ENCODE measurements around the gene PTDSS2.
"Not testable (repeated sequence)": the region's sequence is repeated elsewhere in the genome, so short reads cannot be mapped to it uniquely, and the experiment has no call there.

The PTDSS2 gene

DNA sequence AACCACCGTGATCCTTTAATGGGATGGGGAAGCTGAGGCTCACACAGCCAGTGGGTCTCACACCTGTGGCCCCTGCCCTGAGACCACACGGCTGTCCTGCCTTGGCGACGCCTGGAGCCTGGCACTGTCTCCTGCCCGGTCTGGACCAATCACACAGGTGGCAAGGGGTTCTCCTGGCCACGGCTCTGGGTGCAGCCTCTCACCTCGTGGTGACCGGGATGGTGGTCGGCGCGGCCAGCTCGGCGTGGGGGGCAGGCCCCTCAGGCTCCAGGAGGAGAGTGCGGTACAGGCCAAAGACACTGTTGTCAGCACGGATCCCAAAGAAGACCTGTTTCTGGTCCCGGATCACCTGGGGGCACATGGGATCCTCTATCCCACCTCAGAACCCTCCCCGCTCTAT lies 17.0 kb upstream of the PTDSS2 start:
- no peak for DNase-seq (ENCODE audit: low spot score)

DNA sequence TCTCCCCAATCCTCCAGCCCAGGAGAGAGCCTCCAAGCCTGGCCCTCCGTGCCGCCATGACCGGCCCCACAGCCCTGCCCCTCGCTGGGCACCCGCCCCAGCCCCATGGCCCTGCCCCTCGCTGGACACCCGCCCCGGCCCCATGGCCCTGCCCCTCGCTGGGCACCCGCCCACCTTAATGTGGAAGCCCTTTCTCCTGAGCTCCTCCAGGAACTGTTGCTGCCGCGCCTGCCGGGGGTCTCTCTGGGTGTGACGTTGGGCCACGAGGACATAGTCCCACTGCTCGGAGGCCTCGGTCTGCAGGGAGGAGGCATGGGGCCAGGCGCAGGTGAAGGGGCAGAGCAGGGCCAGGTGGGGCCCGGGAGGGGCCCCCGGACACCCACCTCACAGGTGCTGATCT lies 16.4 kb upstream of the PTDSS2 start:
- DNase-seq (ENCODE audit: low spot score): no peak

DNA sequence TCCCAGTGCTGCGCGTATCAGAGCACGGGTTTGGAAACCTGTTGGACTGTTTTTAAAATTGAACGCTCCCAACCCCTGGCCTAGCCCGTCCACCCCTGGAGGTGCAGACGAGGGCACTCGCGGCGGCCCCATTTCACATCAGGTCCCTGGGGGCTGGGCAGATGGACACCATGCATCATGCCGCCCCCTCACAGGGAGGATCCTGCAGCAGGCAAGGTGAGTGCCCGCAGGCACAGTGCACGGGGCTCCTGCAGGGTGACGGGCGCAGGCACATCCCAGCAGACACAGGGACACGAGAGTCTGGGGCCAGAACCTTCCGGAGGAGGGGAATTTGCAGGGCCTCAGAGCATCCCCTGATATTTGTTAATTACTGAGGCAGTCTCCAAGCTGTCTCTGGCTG lies 15.6 kb upstream of the PTDSS2 start:
- DNase-seq (ENCODE audit: low spot score): no peak

DNA sequence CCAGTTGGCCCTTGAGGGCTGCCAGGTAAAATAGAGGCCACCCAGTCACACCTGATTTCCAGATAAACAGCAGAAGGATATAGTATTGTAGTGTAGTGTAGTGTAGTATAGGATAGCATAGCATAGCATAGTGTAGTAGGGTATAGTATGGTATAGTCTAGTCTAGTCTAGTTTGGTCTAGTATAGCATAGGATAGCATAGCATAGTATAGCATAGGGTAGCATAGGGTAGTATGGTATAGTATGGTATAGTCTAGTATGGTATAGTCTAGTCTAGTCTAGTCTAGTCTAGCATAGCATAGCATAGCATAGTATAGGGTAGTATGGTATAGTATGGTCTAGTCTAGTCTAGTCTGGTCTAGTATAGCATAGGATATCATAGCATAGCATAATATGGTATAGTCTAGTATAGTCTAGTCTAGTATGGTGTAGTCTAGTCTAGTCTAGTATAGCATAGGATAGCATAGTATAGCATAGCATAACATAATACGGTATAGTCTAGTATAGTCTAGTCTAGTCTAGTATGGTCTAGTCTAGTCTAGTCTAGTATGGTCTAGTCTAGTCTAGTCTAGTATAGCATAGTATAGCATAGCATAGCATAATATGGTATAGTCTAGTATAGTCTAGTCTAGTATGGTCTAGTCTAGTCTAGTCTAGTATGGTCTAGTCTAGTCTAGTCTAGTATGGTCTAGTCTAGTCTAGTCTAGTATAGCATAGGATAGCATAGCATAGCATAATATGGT lies 14.9 kb upstream of the PTDSS2 start:
- DNase-seq (ENCODE audit: low spot score): not testable (repeated sequence)

DNA sequence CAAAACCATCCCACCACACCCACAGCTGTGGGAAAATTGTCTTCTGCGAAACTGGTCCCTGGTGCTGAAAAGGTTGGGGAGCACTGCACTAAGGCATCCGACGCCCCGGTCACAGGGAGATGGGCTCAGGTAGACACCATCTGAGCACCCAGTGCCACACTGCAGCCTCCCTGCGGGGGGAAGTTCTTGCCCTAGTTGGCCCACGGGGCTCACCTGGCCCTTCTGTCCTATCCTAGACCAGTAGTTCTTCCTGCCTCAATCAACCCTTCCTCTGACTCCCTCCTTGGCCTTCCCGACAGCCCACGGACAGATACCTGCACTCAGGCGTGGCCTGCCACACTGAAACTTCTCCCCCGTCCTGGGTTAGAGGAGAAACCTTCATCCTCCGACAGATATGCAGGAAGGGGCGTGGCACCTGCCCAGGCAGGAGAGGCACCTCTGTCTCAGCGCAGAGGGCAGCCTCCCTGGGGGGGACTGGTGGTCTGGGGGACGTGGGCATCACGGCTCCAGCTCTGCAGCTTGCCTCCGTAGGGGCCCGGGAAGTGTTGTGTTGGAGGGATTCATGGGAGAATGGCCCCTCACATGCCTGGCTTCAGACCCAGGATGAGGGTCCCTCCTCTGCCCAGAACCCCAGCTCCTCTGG lies 12.7 kb upstream of the PTDSS2 start:
- DNase-seq (ENCODE audit: low spot score): no peak

DNA sequence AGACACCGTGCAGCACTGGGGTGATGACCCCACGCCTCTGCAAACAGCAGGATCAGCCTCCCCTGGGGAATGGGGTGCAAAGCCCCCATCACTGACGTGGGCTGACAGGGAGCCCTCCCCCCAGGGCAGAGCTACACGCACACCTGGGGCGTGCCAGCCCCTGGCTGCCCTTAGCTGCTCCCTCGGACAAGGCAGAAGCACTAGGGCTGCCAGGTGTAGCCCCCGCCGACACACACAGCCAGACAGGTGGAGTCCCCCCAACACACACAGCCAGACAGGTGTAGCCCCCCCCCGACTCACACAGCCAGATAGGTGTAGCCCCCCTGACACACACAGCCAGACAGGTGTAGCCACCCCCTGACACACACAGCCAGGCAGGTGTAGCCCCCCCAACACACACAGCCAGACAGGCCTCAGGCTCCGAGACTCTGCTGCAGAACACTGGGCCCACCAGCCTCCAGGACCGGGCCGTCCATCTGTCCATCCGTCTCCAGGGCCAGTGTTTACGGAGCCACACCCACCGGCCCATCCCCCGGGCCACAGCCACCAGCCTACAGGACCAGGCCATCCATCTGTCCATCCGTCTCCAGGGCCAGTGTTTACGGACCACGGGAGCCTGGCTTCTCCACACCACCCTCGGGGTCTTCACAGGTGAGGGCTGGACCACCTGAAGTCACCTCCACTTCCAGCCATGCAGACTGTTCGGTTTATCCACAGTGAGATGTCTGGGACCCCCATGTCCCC lies 11.8 kb upstream of the PTDSS2 start:
- DNase-seq (ENCODE audit: low spot score): no peak

DNA sequence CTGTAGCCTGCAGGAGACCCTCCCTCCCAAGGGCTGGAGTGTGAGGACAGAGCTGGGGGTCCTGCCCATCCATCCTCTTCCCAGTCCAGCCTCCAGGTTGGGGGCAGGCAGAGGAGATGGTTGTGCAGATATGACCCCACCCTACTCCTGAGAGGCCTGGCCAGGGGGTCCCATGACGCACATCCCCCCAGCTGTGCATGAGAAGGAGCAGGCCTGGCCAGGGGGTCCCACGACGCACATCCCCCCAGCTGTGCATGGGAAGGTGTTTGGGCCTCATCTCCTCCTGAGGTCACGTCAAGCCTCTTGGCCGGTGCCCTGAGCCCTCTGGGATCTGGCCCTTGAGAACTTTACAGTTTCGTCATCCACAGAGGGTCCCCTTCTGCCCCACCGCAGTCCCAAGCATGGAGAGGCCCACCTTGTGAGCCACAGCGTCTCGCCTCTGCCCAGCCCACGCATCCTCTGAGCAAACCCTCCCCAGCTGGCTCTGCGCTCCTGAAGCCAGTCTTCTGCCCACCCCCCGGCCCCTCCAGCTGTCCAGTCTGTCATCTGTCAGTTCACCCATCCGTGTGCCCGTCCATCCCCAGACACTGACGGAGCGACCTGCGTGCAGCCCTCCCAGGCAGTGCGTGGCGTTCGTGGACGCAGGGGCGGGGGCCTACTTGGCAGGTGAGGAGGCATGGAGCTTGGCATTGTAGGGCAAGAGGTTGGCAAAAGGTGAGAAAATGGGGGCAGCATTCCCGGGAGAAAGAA lies 10.6 kb upstream of the PTDSS2 start:
- no peak for DNase-seq (ENCODE audit: low spot score)

DNA sequence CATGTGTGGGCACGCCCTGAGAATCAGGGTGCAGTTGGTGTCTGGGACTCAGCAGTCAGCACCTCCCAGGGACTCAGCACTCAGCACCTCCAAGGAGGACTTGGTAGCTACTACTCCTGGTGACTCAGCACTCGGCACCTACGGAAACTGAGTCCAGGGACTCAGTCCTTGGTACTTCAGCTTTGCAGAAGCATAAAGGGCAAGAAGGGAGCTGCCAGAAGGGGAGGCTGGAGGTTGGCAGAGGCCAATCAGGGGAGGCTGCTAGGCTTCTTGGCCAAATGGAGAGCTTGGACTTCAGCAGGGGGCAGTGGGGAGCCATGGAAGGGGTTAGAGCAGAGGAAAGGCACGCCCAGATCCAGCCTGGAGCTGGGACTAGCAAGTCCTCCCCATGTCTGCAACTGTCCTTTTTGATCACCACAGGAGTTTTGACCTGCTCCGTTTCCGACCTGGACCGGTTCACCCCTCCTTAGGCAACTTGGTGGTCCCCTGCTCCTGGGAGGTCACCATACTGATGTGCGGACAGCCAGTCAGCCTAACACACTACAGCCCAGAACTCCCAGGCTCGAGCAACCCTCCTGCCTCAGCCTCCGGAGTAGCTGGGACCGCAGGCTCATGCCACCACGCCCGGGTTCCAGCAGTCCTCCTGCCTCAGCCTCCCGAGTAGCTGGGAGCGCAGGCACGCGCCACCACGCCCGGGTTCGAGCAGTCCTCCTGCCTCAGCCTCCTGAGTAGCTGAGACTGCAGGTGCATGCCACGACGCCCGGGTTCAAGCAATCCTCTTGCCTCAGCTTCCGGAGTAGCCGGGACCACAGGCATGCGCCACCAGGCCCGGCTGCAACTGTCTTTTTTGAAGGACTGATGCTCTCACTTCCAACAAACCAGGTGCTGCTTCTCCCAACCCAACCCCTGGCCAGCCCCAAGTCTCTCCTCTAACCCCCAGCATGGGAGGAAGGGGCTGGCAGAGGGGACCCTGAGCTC lies 9.7 kb upstream of the PTDSS2 start:
- DNase-seq (ENCODE audit: low spot score): no peak

DNA sequence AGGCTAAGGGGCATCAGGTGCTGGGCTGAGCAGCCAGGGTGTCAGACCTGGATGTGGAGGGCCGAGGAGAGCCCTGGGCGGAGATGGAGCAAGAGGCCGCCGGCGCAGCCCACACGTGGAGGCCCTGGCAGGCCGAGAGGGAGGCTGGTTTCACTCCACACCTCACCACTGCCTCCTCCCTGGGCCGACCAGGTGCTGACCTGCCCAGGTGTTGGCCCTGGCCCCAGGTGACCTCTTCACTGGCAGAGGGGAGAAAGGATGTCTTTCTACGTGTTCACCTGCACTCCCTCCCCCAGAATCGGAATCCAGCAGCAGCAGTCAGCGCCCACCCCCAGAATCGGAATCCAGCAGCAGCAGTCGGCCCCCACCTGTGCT lies 9.0 kb upstream of the PTDSS2 start:
- no peak for DNase-seq (ENCODE audit: low spot score)

DNA sequence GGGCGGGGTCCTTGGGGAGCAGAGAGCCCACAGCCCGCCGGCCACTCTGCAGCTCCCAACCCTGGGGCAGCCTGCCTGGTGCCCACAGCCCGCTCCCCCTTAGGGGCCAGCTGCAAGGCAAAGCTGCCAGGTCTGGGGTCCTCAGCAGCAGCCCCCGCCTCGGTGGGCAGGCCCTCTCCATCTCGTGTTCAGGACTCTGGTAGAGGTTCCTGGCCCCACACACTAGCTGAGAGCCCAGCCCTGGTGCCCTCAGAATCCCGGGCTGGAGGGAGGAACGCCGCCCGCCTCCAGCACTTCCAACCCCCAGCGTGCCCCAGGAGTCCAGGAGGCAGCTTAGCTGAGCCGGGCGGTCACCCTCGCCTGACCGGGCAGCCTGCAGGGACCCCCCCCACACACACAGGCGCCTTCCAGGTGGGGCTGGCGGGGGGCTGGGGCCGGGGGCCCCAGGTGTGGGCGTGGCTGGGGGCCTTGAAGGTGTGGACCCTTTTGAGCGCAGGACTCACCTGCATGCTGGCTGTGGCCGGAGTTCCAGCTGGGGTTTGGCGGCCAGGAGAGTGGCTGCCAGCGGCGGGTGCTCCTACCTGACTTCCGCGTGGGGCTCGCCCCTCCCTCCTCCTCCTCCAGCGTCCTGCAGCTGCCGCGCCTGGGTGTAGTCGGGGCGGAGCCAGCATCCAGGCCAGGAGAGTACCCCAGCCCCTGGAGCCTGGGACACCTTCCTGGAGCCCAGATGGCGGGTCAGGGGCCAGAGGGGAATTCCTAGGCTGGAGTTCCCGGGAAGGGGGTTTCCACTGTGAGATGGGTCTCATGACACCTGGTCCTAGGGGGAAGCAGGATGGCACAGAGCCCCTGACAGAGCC lies 8.4 kb upstream of the PTDSS2 start, which contains the start of gene ANO9:
Gene ANO9, minus strand, starts transcription at position 594 of the 857 bp plus-strand sequence. Its CDS starts 85 bp downstream, at position 509.
- DNase-seq (ENCODE audit: low spot score): no peak

DNA sequence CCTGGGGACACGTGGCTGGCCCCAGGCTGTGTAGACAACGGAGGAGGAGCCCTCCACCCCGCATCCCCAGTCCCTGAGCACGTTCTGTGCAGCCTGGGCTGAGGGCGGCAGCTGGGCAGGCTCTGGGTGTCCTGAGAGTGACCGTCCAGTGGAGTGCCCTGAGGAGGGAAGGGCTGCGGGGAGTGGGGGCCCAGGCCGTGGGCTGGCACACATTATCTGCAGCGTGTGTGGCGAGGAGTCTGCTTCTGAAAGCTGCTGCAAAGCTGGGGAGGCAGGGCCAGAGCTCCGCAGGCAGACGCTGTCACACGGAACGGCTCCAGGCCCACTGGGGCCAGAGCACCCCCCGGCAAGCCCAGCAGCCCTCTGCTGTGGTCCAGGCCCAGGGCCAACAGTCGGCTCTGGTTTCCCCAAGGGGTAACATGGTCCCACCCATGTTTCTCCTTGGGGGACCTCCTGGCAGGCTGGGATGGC lies 7.4 kb upstream of the PTDSS2 start:
- no peak for DNase-seq (ENCODE audit: low spot score)

DNA sequence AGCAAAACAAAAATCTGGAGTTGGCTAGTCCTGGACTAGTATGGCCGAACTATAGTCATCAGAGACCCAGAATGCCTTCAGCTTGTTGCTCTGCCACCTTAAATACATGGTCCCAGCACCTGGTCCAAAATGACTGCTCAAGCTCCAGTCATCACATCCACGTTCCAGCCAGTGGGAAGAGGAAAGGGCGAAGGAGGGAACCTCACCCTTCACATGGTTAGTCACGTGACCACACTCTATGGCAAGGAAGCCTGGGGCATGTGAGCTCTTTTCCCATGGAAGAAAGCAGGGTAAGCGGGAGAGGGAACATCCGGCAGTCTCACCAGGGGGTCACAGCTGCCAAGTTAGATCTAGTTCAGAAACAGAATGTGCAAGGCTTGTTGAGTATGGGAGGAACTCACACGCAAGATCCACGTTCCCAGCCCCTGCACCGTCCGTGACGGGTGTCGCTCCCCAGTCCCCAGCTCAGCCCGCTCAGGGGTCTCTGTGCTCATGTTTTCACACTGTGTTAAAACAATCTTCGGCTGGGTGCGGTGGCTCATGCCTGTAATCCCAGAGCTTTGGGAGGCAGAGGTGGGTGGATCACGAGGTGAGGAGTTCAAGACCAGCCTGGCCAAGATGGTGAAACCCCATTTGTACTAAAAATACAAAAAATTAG lies 6.4 kb upstream of the PTDSS2 start:
- DNase-seq (ENCODE audit: low spot score): no peak

DNA sequence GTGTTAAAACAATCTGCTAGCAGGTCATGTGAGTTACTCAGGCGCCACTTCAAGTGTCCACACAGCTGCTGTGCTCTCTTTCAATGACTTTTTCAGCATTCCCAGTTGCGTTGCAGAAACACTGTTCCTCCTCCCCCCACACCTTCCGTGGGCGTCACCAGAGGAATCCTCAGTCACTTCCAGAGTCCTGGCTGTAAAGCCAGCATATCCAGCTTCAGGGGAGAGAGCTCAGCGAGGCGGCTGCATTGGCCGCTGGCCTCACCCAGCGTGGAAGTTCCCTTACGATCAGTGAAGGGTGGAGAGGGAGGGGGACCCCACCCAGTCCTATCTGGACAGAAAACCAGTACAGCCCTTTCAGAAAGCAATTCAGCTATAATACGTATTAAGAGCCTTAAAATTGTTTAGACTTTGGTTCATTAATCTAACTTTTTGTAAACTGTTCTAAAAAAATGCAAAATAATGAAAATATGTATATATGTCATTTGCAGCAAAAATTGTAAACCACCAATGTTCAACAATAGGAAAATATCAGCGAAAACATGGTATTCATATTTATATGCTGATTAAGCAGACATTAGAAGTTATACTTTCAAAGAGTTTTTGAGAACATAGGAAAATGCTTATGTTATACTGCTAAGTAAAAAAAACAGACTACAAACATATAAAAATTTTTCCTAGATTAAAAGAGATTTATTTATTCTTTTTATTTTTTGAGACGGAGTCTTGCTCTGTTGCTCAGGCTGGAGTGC lies 5.5 kb upstream of the PTDSS2 start:
- no peak for DNase-seq (ENCODE audit: low spot score)

DNA sequence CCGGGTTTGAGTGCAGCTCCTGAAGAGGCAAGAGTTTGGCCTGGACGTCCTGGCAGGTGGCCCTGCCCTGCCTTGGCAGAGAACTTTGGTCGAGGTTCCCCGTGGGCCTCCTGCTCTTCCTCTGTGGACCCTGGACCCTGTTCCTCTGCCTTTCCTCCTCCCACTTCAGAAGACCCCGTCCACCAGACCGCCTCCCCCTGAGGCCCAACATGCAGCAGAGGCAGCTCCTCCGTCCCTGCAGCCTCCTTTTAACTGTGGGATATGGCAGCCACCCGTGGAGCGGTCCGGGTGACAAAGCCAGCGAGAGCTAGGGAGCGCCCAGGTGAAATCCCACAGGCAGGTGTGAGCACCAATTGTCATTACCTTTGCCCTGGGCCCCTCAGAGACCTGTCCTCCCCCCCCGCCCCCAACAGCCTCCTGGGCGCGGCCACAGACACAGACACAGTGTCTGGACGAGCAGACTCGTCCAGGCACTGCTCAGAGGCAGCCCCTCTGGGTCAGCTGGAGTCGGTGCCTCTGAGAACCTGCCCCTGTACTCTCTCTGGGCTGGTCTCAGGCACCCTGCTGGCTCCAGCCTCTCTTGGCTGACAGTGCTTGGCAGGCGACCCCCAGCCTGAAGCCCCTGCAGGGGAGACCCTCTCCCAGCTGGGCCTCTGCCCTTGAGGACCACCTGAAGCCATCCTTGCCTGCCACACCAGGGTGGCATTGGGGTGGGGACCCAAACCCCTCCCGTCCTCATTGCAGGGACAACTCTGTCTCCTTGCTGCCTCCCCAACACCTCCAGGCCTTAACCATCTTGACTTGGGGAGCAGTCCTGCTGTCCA lies 4.1 kb upstream of the PTDSS2 start:
- no peak for DNase-seq (ENCODE audit: low spot score)

DNA sequence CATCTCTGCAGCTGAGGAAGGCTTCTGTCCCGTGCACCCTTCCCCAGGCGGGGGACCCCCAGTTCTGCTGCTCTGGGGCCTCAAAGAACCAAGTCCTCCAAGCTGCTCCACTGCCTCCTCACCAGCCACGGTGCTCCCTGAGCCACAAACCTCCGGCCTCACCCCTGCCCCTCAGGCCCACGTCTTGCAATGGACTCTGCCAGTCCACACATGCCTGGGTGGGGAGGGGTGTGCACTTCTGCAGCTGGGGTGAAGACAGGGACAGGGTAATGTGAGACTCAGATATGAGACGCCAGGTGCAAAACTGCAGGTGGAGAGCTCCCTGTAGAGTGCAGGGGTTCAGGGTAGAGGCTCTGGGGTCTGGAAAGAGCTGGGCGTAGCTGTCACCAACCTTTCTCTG lies 3.2 kb upstream of the PTDSS2 start:
- no peak for DNase-seq (ENCODE audit: low spot score)

DNA sequence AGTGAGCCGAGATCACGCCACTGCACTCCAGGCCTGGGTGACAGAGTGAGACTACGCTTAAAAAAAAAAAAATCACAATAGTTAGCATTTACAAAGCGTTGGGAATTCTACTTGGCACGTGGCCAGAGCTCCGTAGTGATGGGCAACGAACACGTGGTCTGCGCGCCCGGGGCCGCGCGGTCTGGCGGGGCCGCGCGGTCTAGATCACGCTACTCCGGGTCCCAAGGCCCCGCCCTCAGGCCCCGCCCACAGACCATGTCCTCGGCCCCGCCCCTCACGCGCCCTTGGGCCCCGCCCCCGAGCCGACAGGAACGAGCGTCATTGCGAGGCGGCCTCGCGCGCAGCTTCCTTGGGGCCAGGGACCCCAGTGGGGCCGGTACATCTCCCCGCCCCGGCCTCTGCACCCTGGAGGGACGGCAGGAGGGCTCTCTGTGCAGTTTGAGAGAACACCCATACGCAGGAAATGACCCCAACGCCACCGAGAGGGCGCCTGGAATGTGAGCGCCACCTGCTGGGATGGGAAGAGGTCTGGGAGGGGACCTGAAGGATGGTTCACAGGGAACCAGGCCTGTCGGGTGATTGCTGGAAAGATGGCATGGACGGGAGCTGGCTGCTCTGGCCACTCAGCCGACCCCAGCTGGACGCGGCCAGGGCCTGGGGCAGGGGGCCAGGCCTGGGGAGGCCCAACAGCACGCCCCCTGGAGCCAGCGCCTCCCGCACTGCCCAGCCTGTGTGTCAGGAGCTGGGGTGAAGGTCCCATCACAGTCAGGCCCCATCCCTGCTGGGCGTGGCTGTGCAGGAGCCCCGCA lies 2.0 kb upstream of the PTDSS2 start:
- peak; percentile 88 for DNase-seq (ENCODE audit: low spot score)

Data from cerebellar cortex (tissue), 1 donor.